IPS-18c (cell line): ENCODE measurements around the gene DPP7.

Experiments used
- H3K4me3 ChIP-seq: 2 replicates; pipeline ENCODE4 v1.7.0; 2013; ENCODE audit warnings: low read depth, mild to moderate bottlenecking, low read length, moderate library complexity; ENCODE audit not compliant: insufficient read depth
- H3K9me3 ChIP-seq: one replicate; pipeline ENCODE4 v1.6.1; 2013; ENCODE audit warnings: mild to moderate bottlenecking, low read length, moderate library complexity; ENCODE audit not compliant: control insufficient read depth, insufficient read depth

The DPP7 gene

DNA sequence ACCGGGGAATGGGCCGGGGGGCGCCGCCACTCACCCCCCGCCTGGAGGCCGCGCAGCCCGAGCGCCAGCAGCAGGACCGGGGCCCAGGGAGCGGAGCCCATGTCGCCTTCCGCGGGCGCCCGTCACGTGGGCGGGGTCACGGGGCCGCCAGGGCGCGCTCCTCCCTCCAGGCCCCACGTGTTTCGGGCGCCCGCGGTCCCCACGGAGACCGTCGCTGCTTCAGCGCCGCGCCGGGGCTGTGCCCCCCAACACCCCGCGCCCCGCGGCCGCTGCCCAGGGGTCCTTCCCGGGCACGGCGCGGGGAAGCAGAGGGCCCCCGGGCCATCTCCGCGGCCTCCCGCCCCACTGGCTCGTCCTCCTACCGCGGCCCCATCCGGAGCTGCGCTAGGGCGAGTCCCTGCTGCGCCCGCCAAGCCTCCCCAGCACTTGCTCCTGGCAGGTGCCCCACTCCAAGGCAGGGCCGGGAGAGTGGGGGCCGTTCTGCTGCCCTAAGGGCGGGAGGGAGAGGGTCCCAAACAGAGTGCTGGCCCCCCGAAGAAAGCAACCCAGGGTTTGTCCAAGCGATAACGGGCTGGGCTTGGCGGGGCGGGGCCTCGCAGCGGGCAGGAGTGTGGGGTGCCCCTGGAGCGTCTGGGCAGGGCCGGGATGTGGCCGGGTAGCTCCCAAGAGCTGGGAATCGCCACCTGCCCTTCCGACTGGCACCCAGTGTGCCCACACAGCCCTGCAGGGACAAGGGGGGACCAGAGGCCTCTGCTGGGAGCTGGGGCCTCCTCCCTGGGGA lies at the start of gene DPP7:
DPP7 (minus strand) TSS at position 121 of the 781 bp plus-strand sequence; CDS start at position 101, 20 bp downstream.
- Histone ChIP-seq H3K9me3 (no peaks in the 10 kb centered on the region), H3K4me3 (peak within 1 kb of the TSS; percentile 41)

GRCh38 chr9:137163805-137164204 lies 49.3 kb upstream of the DPP7 start:
- Histone ChIP-seq H3K4me3 (no peak overlapping the region), H3K9me3 (no peaks in the 10 kb centered on the region)

GRCh38 chr9:137163365-137163715 lies 48.8 kb upstream of the DPP7 start:
- peak overlapping the region; percentile 25; the same call in 1 of the 2 replicates for H3K4me3 ChIP-seq

DNA sequence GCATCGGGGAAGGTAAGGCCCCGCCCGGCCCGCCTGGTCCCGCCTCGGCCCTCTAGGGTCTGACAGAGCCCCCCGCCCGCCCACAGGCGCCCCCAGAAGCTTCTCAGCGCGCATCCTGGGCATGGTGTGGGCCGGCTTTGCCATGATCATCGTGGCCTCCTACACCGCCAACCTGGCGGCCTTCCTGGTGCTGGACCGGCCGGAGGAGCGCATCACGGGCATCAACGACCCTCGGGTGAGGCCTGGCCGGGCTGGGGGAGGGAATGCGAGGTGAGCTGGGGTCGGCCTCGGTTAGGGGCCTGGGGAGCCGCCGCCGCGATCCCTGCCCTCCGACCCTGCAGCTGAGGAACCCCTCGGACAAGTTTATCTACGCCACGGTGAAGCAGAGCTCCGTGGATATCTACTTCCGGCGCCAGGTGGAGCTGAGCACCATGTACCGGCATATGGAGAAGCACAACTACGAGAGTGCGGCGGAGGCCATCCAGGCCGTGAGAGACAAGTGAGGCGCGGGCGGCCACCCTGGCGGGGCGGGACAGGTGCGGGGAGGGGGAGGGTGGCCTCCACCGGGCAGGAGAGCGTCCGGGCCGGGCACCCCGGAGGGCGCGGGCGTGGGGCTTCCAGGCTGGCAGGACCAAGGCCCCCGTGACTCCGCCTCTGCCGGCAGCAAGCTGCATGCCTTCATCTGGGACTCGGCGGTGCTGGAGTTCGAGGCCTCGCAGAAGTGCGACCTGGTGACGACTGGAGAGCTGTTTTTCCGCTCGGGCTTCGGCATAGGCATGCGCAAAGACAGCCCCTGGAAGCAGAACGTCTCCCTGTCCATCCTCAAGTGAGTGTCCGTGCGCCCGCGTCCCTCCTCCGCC lies 48.2 kb upstream of the DPP7 start:
- H3K4me3 ChIP-seq = peak overlapping the region; percentile 28; the same call in 1 of the 2 replicates
- H3K9me3 ChIP-seq = no peaks in the 10 kb centered on the region

More at GRCh38 chr9:137163365-137163715, 48.8 kb upstream of the DPP7 start:
- H3K9me3 ChIP-seq = no peaks in the 10 kb centered on the region

DNA sequence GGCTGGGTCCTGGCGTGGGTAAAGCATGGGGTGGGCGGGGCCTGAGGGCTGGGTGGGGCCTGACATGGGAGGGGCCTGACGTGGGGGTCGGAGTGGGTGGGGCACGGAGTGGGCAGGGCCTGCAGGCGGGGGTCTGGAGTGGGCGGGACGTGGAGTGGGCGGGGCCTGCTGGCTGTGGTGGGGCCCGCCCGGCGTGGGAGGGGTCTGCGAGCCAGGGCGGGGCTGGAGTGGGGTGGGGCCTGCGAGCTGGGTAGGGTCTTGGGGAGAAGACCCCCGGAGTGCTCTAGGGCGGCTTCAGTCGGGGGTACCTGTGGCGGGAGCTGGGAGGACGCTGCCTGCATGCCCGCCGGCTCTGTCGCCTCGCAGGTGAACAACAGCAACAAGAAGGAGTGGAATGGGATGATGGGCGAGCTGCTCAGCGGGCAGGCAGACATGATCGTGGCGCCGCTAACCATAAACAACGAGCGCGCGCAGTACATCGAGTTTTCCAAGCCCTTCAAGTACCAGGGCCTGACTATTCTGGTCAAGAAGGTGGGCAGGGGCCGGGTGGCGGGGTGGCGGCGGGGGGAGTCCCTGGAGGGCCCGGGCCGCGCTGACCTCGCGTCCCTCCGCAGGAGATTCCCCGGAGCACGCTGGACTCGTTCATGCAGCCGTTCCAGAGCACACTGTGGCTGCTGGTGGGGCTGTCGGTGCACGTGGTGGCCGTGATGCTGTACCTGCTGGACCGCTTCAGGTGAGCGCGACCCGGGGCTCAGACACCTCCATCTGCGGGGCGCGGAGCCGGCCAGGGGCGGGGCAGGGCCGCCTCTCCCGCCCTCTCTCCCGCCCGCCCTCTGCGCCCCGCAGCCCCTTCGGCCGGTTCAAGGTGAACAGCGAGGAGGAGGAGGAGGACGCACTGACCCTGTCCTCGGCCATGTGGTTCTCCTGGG lies 47.3 kb upstream of the DPP7 start:
- Histone ChIP-seq H3K9me3 (no peaks in the 10 kb centered on the region), H3K4me3 (peak overlapping the region; percentile 28; the same call in 1 of the 2 replicates)

DNA sequence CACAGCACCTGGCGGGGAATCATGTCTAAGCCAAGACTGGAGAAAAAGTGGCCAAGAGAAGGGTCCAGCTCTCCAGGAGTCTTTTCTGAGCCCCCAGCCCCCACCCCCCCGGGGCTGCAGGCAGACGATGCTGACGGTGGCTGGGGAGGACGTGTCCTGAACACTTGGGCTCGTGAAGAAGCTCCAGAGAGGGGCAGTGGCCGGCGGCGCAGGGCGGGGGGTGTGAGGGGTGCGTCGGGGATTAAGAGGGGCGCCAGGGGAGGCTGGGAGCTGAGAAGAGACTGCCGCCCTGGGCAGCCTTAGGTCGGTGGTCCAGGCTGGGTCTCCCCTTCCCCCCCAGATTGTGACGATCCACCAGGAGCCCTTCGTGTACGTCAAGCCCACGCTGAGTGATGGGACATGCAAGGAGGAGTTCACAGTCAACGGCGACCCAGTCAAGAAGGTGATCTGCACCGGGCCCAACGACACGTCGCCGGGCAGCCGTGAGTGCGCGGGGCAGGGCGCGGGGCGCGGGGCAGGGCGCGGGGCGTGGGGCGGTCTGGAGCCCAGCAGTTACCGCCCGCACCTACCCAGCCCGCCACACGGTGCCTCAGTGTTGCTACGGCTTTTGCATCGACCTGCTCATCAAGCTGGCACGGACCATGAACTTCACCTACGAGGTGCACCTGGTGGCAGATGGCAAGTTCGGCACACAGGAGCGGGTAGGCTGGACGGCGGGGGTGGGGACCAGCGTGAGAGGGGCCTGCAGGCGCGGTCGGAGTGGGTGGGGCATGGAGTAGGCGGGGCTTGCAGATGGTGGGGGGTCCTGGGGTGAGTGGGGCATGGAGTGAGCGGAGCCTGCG lies 46.4 kb upstream of the DPP7 start:
- Histone ChIP-seq H3K4me3 (no peak overlapping the region; the same call in 1 of the 2 replicates), H3K9me3 (no peaks in the 10 kb centered on the region)

- Histone ChIP-seq H3K9me3 (no peaks in the 10 kb centered on the region), H3K4me3 (no peak overlapping the region)
Observed at GRCh38 chr9:137160054-137160425, 45.5 kb upstream of the DPP7 start.

DNA sequence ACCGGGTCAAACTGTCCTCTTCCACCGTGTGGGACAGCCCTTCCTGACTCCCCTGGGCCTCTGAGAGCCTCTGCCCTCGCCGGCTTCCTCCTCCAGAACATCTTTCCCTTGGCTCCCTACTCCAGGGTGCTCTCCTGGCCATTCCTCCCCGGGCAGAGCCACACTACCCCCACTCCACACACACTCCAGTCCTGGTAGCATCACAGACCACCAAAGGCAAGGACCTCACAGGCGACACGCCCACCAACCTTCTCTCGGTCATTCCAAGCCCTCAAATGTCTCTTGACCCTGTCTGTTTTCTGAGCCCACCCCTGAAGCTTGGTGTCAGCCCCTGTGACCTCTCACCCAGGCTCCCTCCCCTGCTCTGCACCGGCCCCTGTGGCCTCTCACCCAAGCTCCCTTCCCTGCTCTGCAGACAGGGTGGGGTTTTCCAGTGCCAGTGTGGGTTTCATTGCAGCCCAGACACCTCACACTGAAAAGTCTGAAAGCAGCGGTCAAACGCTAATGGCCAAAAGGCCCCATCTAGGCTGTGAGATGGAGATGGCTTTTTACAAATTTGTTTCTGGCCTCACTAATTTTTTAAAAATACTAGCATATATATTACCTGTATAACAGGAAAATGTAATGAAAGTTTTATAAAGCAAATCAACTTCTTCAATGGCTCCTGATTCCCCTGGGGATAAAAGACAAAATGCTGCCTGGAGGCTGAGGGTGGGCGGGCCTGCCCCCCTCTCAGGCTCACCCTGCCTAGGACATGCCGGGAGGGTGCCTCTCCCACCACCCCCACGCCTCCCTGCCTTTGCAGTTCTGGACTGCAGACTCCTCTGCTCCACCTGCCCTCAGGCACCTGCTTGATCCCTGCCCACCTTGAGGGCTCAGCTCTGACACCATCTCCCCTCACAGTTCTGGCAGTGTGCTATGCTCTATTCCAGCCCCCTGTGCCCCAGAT lies 44.8 kb upstream of the DPP7 start:
- H3K4me3 ChIP-seq = no peak overlapping the region
- no peaks in the 10 kb centered on the region for H3K9me3 ChIP-seq

DNA sequence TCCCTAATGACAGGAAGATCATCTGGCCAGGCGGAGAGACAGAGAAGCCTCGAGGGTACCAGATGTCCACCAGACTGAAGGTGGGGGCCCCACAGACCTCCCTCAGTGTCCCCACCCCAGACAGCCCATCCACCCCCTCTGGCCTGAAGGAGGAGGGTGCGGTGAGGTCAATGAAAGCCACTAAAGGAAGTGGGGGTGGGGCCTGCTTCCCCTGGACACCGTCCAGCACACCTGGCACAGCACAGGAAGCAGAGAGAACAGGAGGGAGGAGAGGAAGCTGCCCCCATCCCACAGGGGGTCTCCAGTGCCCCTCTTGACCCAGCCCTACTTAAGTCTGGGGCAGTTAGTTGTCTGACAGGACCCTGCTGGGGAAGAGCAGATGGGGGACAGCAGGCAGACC lies 44.1 kb upstream of the DPP7 start:
- Histone ChIP-seq H3K9me3 (no peaks in the 10 kb centered on the region), H3K4me3 (no peak overlapping the region)

GRCh38 chr9:137157618-137158415 lies 43.3 kb upstream of the DPP7 start:
- Histone ChIP-seq H3K9me3 (no peaks in the 10 kb centered on the region), H3K4me3 (no peak overlapping the region)

DNA sequence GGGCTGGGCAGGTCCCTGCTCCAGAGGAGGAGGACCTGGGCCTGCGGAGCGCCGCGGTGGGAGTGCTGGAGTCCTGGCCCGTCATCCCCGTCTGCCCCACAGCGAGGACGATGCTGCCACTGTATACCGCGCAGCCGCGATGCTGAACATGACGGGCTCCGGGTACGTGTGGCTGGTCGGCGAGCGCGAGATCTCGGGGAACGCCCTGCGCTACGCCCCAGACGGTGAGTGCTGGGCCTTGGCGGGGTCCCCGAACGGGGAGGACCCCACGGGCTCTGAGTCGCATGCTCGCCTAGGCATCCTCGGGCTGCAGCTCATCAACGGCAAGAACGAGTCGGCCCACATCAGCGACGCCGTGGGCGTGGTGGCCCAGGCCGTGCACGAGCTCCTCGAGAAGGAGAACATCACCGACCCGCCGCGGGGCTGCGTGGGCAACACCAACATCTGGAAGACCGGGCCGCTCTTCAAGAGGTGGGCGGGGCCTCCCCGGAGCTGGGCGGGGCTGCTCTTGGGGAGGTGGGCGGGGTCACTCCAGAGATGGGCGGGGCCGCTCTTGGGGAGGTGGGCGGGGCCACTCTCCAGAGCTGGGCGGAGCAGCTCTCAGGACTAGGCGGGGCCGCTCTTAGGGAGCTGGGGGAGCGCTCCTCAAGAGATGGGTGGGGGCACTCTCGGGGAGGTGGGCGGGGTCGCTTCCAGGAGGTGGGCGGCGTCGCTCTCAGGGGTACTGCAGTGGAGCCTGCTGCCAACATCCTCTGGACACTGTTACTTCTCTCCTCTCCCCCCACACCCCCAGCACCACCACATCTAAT lies 42.2 kb upstream of the DPP7 start:
- peak overlapping the region; percentile 50 for H3K4me3 ChIP-seq
- H3K9me3 ChIP-seq = no peaks in the 10 kb centered on the region

GRCh38 chr9:137152844-137153405 lies 38.4 kb upstream of the DPP7 start:
- Histone ChIP-seq H3K4me3 (no peak overlapping the region), H3K9me3 (no peaks in the 10 kb centered on the region)

DNA sequence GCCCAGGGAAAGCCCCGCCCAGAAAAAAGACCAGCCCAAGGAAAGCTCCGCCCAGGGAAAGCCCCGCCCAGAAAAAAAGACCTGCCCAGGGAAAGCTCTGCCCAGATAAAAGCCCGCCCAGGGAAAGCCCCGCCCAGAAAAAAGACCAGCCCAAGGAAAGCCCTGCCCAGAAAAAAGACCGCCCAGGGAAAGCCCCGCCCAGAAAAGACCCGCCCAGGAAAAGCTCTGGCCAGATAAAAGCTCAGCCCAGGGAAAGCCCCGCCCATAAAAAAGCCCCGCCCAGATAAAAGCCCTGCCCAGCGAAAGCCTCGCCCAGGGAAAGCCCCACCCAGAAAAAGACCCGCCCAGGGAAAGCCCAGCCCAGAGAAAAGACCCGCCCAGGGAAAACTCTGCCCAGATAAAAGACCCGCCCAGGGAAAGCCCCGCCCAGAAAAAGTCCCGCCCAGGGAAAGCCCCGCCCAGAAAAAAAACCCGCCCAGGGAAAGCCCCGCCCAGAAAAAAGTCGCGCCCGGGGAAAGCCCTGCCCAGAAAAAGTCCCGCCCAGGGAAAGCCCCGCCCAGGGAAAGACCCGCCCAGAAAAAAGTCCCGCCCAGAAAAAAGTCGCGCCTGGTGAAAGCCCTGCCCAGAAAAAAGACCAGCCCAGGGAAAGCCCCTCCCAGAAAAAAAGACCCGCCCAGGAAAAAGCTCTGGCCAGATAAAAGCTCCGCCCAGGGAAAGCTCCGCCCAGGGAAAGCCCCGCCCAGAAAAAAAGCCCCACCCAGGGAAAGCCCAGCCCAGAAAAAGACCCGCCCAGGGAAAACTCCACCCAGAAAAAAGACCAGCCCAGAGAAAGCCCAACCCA lies 36.3 kb upstream of the DPP7 start:
- H3K9me3 ChIP-seq = no peaks in the 10 kb centered on the region
- H3K4me3 ChIP-seq = no peak overlapping the region
